H1 (cell line): ENCODE data around the gene URB2. TPM values are rescaled to one million over a fixed set of nuclear protein-coding genes. Genes with fewer than 3 reads are reported as not detected.

ENCODE experiments used
- CEBPB ChIP-seq: IDR thresholded peaks from 2 replicates; pipeline ENCODE4 v1.6.1; 2012; ENCODE audit warnings: low read depth, low read length
- JUND ChIP-seq: IDR thresholded peaks from 2 replicates; pipeline ENCODE4 v1.6.1; 2011; ENCODE audit warnings: mild to moderate bottlenecking, improper control_type of control experiment, low read length
- POLR2A ChIP-seq, 2 experiments: IDR thresholded peaks; 1 replicate in 1 of 2; 2 replicates in 1 of 2; pipeline ENCODE4 v1.6.1; 2011; ENCODE audit warnings: low read depth in 2 of 2, low read length in 2 of 2, mild to moderate bottlenecking in 2 of 2; ENCODE audit errors: control extremely low read depth in 1 of 2
- TCF12 ChIP-seq: IDR thresholded peaks from 2 replicates; pipeline ENCODE4 v1.6.1; 2011; ENCODE audit warnings: low read depth, mild to moderate bottlenecking, low read length
- TEAD4 ChIP-seq: IDR thresholded peaks from 2 replicates; pipeline ENCODE4 v1.6.1; 2012; ENCODE audit warnings: low read depth, low read length, inconsistent platforms, mixed read lengths
- polyA plus RNA-seq, 7 experiments: library from polyadenylated mRNA; depleted of rRNA in 3 of 7; stranded (reverse) in 5 of 7; unstranded in 2 of 7; fragments of >200 nt in 5 of 7; fragments of 200-250 nt in 2 of 7; gene quantifications; 1 replicate in 5 of 7; 2 replicates in 1 of 7; 4 replicates in 1 of 7; pipeline versions ENCODE4 v1.2.1 to v1.2.3, GENCODE V29; 2011 to 2013; ENCODE audit warnings: missing spikeins in 2 of 7, mixed read lengths in 2 of 7
- total RNA-seq: library from RNA; stranded (reverse); fragmentation: NEBNext Ultra II Directional; extraction: Animal tissue kit (Norgen Biotek cat#: 25700); gene quantifications from 2 replicates; pipeline ENCODE4 v1.2.1, GENCODE V29; 2021
- TF ChIP-seq, protein P1 (sequence below): IDR thresholded peaks from 2 replicates; pipeline ENCODE4 v1.6.1; 2012; ENCODE audit warnings: low read length, inconsistent platforms

URB2 gene
- total and polyA plus RNA-seq, 2 of the 8 experiments (the other 6 are each of a cell fraction or from before 2014, with no cell fraction given), result 13.7 to 33.0 TPM

DNA sequence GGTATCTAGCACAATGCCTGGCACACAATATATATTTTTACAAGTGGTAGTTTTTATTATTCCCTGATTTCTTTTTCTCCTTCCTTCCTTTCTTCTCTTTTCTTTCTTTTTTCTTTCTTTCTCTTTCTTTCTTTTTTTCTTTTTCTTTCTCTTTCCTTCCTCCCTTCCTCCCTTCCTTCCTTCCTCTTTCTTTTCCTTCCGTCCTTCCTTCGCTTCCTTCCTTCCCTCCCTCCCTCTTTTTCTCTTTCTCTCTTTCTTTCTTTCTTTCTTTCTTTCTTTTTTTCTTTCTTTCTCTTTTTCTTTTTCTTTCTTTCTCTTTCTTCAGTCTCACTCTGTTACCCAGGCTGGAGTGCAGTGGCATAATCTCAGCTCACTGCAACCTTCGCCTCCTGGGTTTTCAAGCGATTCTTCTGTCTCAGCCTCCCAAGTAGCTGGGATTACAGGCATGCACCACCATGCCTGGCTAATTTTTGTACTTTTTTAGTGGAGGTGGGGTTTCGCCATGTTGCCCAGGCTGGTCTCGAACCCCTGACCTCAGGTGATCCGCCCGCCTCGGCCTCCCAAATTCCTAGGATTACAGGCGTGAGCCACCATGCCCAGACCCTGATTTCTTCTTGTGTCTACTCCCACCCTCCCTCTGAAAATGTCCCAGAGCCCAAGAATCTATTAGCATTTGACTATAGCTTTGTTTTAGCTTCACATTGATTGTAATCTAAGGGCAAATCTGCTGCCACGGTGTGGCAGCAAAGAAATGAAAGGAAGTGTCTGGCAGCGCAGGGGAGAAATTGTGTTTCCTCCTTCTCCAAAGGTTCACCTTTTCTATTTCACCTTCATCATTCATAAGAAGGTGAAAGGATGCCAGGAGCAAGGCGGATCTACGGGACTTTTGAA lies 47.6 kb upstream of the URB2 start (continued):
- TF ChIP-seq, protein P1, sequence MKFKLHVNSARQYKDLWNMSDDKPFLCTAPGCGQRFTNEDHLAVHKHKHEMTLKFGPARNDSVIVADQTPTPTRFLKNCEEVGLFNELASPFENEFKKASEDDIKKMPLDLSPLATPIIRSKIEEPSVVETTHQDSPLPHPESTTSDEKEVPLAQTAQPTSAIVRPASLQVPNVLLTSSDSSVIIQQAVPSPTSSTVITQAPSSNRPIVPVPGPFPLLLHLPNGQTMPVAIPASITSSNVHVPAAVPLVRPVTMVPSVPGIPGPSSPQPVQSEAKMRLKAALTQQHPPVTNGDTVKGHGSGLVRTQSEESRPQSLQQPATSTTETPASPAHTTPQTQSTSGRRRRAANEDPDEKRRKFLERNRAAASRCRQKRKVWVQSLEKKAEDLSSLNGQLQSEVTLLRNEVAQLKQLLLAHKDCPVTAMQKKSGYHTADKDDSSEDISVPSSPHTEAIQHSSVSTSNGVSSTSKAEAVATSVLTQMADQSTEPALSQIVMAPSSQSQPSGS, result no peak
- no peak for TF ChIP-seq TEAD4
- no peak for TF ChIP-seq POLR2A (IDR thresholded peaks at IDR 0.05; ENCODE audit: control extremely low read depth in 1 of 2, low read depth in 2 of 2, low read length in 2 of 2)
- no peak for TF ChIP-seq CEBPB
- TF ChIP-seq TCF12, result no peak
- no peak for TF ChIP-seq JUND
